Smooth muscle cell (in vitro differentiated cells): ENCODE results near the gene LHX4. TPM values are rescaled to one million over a fixed set of nuclear protein-coding genes. Genes with fewer than 3 reads are reported as not detected.
"Not testable (repeated sequence)": the region's sequence is repeated elsewhere in the genome, so short reads cannot be mapped to it uniquely, and the experiment has no call there.

Experiments
- DNase-seq: peaks from one replicate; lab custom pipeline; 2025; ENCODE audit not compliant: unreplicated experiment; lab: John Stamatoyannopoulos, UW
- H2AFZ ChIP-seq: fragments of 200-600 bp; sonication (generic); 2 replicates; pipeline ENCODE4 v1.6.0; 2016; ENCODE audit warnings: antibody characterized with exemption, low read depth, mild to moderate bottlenecking
- H3F3A ChIP-seq: fragments of 200-600 bp; sonication (generic); 2 replicates; pipeline ENCODE4 v1.6.0; 2017; ENCODE audit warnings: antibody characterized with exemption, low read depth
- H3K27ac ChIP-seq: fragments of 200-600 bp; sonication (generic); 2 replicates; pipeline ENCODE4 v1.5.1; 2016; ENCODE audit warnings: low read depth, mild to moderate bottlenecking
- H3K27me3 ChIP-seq: fragments of 200-600 bp; sonication (generic); 2 replicates; pipeline ENCODE4 v1.6.1; 2016; ENCODE audit warnings: low read depth, mild to moderate bottlenecking
- H3K36me3 ChIP-seq: fragments of 200-600 bp; sonication (generic); 2 replicates; pipeline ENCODE4 v1.5.1; 2016; ENCODE audit warnings: low read depth
- H3K4me1 ChIP-seq: fragments of 200-600 bp; sonication (generic); 2 replicates; pipeline ENCODE4 v1.5.1; 2016; ENCODE audit warnings: low read depth
- H3K4me2 ChIP-seq: fragments of 200-600 bp; sonication (generic); 2 replicates; pipeline ENCODE4 v1.6.0; 2016; ENCODE audit warnings: mild to moderate bottlenecking
- H3K4me3 ChIP-seq: fragments of 200-600 bp; sonication (generic); 2 replicates; pipeline ENCODE4 v1.5.1; 2016; ENCODE audit warnings: mild to moderate bottlenecking
- H3K79me2 ChIP-seq: fragments of 200-600 bp; sonication (generic); 2 replicates; pipeline ENCODE4 v1.6.0; 2016; ENCODE audit warnings: low read depth, mild to moderate bottlenecking
- H3K9ac ChIP-seq: fragments of 200-600 bp; sonication (generic); 2 replicates; pipeline ENCODE4 v1.6.0; 2016; ENCODE audit warnings: low read depth
- H3K9me3 ChIP-seq: fragments of 200-600 bp; sonication (generic); replicated peaks from 2 replicates; pipeline ENCODE4 v1.5.1; 2016; ENCODE audit warnings: low read depth
- H4K20me1 ChIP-seq: fragments of 200-600 bp; sonication (generic); 2 replicates; pipeline ENCODE4 v1.6.0; 2016; ENCODE audit warnings: low read depth
- WGBS: methylation state at CpG from one replicate; pipeline ENCODE4 v1.1.7; 2016; ENCODE audit warnings: low lambda C conversion rate; 5-methylcytosine and 5-hydroxymethylcytosine counted together
- polyA plus RNA-seq: library from polyadenylated mRNA; unstranded; fragments of >200 nt; fragmentation: Nextera tagmentation; extraction: Ambion mirVana; gene quantifications from 2 replicates; pipeline ENCODE4 v1.2.1, GENCODE V29; 2016
- total RNA-seq: library from RNA; depleted of rRNA; stranded (reverse); fragments of >200 nt; gene quantifications from 2 replicates; pipeline ENCODE4 v1.2.3, GENCODE V29; 2014
- TF ChIP-seq, protein P1 (sequence below): fragments of 200-600 bp; sonication (generic); IDR thresholded peaks from 2 replicates; pipeline ENCODE4 v1.5.1; 2017; ENCODE audit warnings: borderline replicate concordance, mild to moderate bottlenecking, antibody characterized with exemption; ENCODE audit not compliant: insufficient read depth, poor library complexity, severe bottlenecking

The LHX4 gene
- total and polyA plus RNA-seq, 2 experiments from 2014 or later: not detected

DNA sequence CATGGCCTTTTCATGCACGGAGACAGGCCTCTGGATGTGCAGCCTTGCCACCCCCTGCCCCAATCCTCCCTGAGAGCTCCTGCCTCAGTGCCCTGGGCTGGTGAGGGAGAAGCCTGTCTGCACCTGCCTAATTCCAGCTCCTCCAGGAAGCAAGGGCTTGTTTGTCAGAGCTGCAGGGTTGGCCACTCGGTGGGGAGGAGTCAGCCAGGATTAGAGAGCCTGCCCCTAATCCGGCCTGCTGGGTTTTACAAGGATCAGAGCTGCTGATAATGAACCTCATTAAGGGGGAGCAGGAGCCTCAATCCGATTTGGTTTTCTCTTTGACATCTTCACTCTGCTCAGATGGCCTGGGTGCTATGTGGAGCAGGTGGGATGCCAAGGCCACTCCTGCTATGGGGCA, 31.9 kb upstream of the LHX4 start:
- Histone ChIP-seq H3K27ac (no peak overlapping the region), H3K36me3 (no peaks in the 10 kb centered on the region), H3K9ac (no peak overlapping the region), H3K9me3 (no peaks in the 10 kb centered on the region), H3K27me3 (no peaks in the 10 kb centered on the region), H3F3A (no peaks in the 10 kb centered on the region), H4K20me1 (no peaks in the 10 kb centered on the region), H3K79me2 (no peaks in the 10 kb centered on the region), H3K4me2 (no peak overlapping the region), H3K4me3 (no peak overlapping the region), H2AFZ (no peak overlapping the region), H3K4me1 (no peaks in the 10 kb centered on the region)
- no peak for DNase-seq
- WGBS: 46% methylated on average over 4 of the region's 4 CpGs
- TF ChIP-seq, protein P1, sequence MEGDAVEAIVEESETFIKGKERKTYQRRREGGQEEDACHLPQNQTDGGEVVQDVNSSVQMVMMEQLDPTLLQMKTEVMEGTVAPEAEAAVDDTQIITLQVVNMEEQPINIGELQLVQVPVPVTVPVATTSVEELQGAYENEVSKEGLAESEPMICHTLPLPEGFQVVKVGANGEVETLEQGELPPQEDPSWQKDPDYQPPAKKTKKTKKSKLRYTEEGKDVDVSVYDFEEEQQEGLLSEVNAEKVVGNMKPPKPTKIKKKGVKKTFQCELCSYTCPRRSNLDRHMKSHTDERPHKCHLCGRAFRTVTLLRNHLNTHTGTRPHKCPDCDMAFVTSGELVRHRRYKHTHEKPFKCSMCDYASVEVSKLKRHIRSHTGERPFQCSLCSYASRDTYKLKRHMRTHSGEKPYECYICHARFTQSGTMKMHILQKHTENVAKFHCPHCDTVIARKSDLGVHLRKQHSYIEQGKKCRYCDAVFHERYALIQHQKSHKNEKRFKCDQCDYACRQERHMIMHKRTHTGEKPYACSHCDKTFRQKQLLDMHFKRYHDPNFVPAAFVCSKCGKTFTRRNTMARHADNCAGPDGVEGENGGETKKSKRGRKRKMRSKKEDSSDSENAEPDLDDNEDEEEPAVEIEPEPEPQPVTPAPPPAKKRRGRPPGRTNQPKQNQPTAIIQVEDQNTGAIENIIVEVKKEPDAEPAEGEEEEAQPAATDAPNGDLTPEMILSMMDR: no peak

DNA sequence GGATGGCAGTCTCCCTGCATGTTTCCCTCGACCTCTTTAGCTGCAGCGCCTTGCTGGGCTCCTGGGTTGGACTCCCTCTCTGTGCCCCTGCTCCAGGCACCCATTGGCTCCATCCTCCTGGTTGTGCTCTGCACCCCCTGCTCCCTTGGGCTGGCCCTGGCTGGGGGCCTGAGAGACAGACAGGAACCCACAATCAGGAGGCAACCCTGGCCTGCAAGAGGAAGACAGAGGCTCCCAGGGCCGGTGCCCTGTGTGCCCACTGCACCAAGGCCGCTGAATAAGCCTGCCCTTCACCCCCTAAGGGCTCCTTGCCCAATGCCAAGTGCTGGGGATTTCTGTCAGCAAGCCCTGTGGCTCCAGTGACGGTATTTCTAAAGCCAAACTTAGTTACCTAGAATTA, 31.5 kb upstream of the LHX4 start:
- no peak for DNase-seq
- Histone ChIP-seq H3F3A (no peaks in the 10 kb centered on the region), H3K4me1 (no peaks in the 10 kb centered on the region), H3K9ac (no peak overlapping the region), H3K9me3 (no peaks in the 10 kb centered on the region), H3K79me2 (no peaks in the 10 kb centered on the region), H3K27ac (no peak overlapping the region), H2AFZ (no peak overlapping the region), H3K27me3 (no peaks in the 10 kb centered on the region), H4K20me1 (no peaks in the 10 kb centered on the region), H3K4me3 (no peak overlapping the region), H3K36me3 (no peaks in the 10 kb centered on the region), H3K4me2 (no peak overlapping the region)
- TF ChIP-seq, protein P1: no peak
- 89% methylated on average over 5 of the region's 5 CpGs for WGBS

DNA sequence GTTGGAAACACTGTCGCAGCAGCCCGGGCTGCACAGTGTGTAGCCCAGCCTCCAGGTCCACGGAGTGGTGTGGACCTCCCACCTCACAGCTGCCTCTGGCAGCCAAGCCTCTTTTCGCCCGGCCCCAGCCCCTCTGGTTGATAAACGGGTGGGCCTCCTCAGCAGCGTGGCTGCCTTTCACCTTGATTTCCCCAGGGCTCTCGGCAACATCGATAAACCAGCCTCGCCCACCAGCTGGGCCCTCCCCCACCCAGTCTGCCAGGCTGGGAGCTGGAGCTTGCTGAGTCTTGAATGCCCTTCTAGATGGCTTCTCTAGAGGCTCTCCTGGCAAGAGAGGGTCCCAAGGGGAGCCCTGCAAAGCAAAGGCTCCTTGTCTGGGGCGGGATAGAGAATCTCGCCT, 31.0 kb upstream of the LHX4 start:
- no peak overlapping the region for H3K4me2 ChIP-seq
- TF ChIP-seq, protein P1: no peak
- H2AFZ ChIP-seq: no peak overlapping the region
- no peaks in the 10 kb centered on the region for H3K27me3 ChIP-seq
- H3K9ac ChIP-seq: no peak overlapping the region
- WGBS: 95% methylated on average over 12 of the region's 12 CpGs
- H4K20me1 ChIP-seq: no peaks in the 10 kb centered on the region
- H3F3A ChIP-seq: no peaks in the 10 kb centered on the region
- H3K36me3 ChIP-seq: no peaks in the 10 kb centered on the region
- no peaks in the 10 kb centered on the region for H3K79me2 ChIP-seq
- no peaks in the 10 kb centered on the region for H3K4me1 ChIP-seq
- H3K4me3 ChIP-seq: no peak overlapping the region
- no peak for DNase-seq
- no peaks in the 10 kb centered on the region for H3K9me3 ChIP-seq
- H3K27ac ChIP-seq: no peak overlapping the region

DNA sequence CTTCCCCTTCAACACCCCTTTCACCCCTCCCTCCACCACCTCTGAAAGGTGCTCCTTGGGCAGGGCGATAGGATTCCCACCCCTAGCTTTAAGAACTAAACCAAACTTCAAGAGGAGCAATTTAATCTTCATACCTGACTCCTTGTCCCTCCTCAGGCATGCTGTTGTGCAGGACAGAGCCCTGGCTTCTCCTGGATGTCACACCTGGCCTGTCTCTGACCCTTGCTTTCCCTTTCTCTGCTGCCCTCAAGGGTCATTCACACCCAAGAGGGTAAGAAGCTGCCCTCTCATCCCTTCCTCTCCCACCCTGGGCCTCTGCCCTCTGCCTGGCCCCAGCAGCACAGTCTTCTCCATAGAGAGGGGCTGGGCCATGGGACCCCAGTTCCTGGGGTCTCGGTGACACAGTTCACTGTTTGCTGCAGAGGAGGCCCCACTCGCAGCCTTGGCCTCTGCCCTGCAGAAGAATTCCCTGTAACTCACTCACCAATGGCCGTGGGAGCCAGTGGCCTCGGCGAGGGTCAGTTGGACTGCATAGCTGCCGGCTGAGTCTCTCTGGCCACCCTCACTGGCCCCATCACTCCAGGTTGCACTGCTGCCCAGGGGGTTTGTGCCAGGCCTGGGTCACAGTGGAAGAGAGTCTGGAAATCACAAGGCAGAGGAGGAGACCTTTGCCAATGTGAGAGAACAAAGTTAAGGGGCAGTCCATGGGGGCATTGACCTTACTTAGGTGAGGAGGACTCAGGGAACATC, 28.4 kb upstream of the LHX4 start:
- H3K9me3 ChIP-seq: no peaks in the 10 kb centered on the region
- H3K27me3 ChIP-seq: no peaks in the 10 kb centered on the region
- H3K79me2 ChIP-seq: no peaks in the 10 kb centered on the region
- H3K4me3 ChIP-seq: no peak overlapping the region
- TF ChIP-seq, protein P1: no peak
- no peaks in the 10 kb centered on the region for H4K20me1 ChIP-seq
- H3K4me2 ChIP-seq: no peak overlapping the region
- H3K36me3 ChIP-seq: no peaks in the 10 kb centered on the region
- H3K9ac ChIP-seq: no peak overlapping the region
- H2AFZ ChIP-seq: no peak overlapping the region
- H3F3A ChIP-seq: no peaks in the 10 kb centered on the region
- no peaks in the 10 kb centered on the region for H3K4me1 ChIP-seq
- H3K27ac ChIP-seq: no peak overlapping the region
- DNase-seq: no peak
- WGBS: 85% methylated on average over 7 of the region's 7 CpGs

DNA sequence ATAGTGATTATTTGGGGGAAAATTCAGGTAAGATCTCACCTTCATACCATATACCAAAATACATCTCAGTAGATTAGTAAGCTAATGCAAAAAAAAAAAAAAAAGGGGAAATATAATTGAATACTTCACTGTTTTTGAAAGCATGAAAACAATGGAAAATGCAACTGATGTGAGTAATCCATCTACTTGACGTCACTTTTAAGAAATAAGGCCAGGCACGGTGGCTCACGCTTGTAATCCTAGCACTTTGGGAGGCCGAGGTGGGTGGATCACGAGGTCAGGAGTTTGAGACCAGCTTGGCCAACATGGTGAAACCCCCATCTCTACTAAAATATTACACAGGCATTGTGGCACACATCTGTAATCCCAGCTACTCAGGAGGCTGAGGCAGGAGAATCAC, 27.5 kb upstream of the LHX4 start:
- not testable (repeated sequence) for H3K9ac ChIP-seq, H3K9me3 ChIP-seq, H3K27me3 ChIP-seq, H3K4me3 ChIP-seq, H2AFZ ChIP-seq, H4K20me1 ChIP-seq, H3K27ac ChIP-seq, H3K4me1 ChIP-seq, H3F3A ChIP-seq, H3K4me2 ChIP-seq, DNase-seq, H3K79me2 ChIP-seq, H3K36me3 ChIP-seq
- 93% methylated on average over 5 of the region's 5 CpGs for WGBS
